ENCODE results near the gene ARHGAP42.

The ARHGAP42 gene

GRCh38 chr11:100706179-100706578 lies 19.1 kb downstream of the ARHGAP42 start:
- no peak for DNase-seq (ENCODE audit: low read depth)
- TF ChIP-seq POLR2A (IDR thresholded peaks at IDR 0.05; ENCODE audit: extremely low read depth, insufficient read length) (no peak), MAX (IDR thresholded peaks at IDR 0.05; ENCODE audit: low read depth, low read length) (no peak), MYC (IDR thresholded peaks at IDR 0.05; ENCODE audit: low read depth, low read length) (no peak), CTCF (IDR thresholded peaks at IDR 0.05; ENCODE audit: low read depth, low read length) (no peak)
- no peak overlapping the region for H3K4me3 ChIP-seq (ENCODE audit: low read depth, low read length)

- TF ChIP-seq POLR2A (IDR thresholded peaks at IDR 0.05; ENCODE audit: extremely low read depth, insufficient read length) (no peak), CTCF (IDR thresholded peaks at IDR 0.05; ENCODE audit: low read depth, low read length) (no peak), MYC (IDR thresholded peaks at IDR 0.05; ENCODE audit: low read depth, low read length) (no peak), MAX (IDR thresholded peaks at IDR 0.05; ENCODE audit: low read depth, low read length) (no peak)
- no peak overlapping the region for H3K4me3 ChIP-seq (ENCODE audit: low read depth, low read length)
- DNase-seq (ENCODE audit: low read depth): no peak
These were observed 22.3 kb downstream of the ARHGAP42 start for GRCh38 chr11:100709233-100709957.

- TF ChIP-seq POLR2A (IDR thresholded peaks at IDR 0.05; ENCODE audit: extremely low read depth, insufficient read length) (no peak), CTCF (IDR thresholded peaks at IDR 0.05; ENCODE audit: low read depth, low read length) (no peak), MAX (IDR thresholded peaks at IDR 0.05; ENCODE audit: low read depth, low read length) (no peak), MYC (IDR thresholded peaks at IDR 0.05; ENCODE audit: low read depth, low read length) (no peak)
- DNase-seq (ENCODE audit: low read depth): no peak
- H3K4me3 ChIP-seq (ENCODE audit: low read depth, low read length): no peak overlapping the region
These were observed 24.9 kb downstream of the ARHGAP42 start for GRCh38 chr11:100711984-100712383.

- no peak for DNase-seq (ENCODE audit: low read depth)
- no peak overlapping the region for H3K4me3 ChIP-seq (ENCODE audit: low read depth, low read length)
- TF ChIP-seq POLR2A (IDR thresholded peaks at IDR 0.05; ENCODE audit: extremely low read depth, insufficient read length) (no peak), MAX (IDR thresholded peaks at IDR 0.05; ENCODE audit: low read depth, low read length) (no peak), CTCF (IDR thresholded peaks at IDR 0.05; ENCODE audit: low read depth, low read length) (no peak), MYC (IDR thresholded peaks at IDR 0.05; ENCODE audit: low read depth, low read length) (no peak)
These were observed 25.5 kb downstream of the ARHGAP42 start for GRCh38 chr11:100712583-100712982.

GRCh38 chr11:100715165-100715761 lies 28.2 kb downstream of the ARHGAP42 start:
- TF ChIP-seq CTCF (IDR thresholded peaks at IDR 0.05; ENCODE audit: low read depth, low read length): no peak
- no peak overlapping the region for H3K4me3 ChIP-seq (ENCODE audit: low read depth, low read length)
- DNase-seq (ENCODE audit: low read depth): no peak
